Endometrium (tissue), 2 donors: ENCODE results near the gene CTIF.

ENCODE experiments used
- FAIRE-seq: peaks from 2 replicates; lab custom pipeline; 2012; peaks lifted over from hg19 to GRCh38; lab: Jason Lieb, UNC
- donor health status: control.
- donor health status: control.

CTIF gene

GRCh38 chr18:48777744-48778116, 238.9 kb downstream of the CTIF start:
- FAIRE-seq: no peak

GRCh38 chr18:48778344-48779011, 239.6 kb downstream of the CTIF start:
- FAIRE-seq: no peak

GRCh38 chr18:48779462-48779861, 240.6 kb downstream of the CTIF start:
- FAIRE-seq: no peak

GRCh38 chr18:48780201-48780912, 241.5 kb downstream of the CTIF start:
- FAIRE-seq: no peak

- FAIRE-seq: no peak
Observed at GRCh38 chr18:48780913-48781162, 242.0 kb downstream of the CTIF start.

- no peak for FAIRE-seq
Observed at GRCh38 chr18:48781163-48781987, 242.5 kb downstream of the CTIF start.

GRCh38 chr18:48781988-48782363, 243.1 kb downstream of the CTIF start:
- FAIRE-seq: no peak

- no peak for FAIRE-seq
Observed at GRCh38 chr18:48782381-48782861, 243.6 kb downstream of the CTIF start.

GRCh38 chr18:48783616-48784520, 245.0 kb downstream of the CTIF start:
- FAIRE-seq: no peak

- no peak for FAIRE-seq
Observed at GRCh38 chr18:48784656-48785055, 245.8 kb downstream of the CTIF start.

- FAIRE-seq: no peak
Observed at GRCh38 chr18:48785091-48785614, 246.3 kb downstream of the CTIF start.

- no peak for FAIRE-seq
Observed at GRCh38 chr18:48785736-48786454, 247.1 kb downstream of the CTIF start.

- no peak for FAIRE-seq
Observed at GRCh38 chr18:48786455-48787202, 247.8 kb downstream of the CTIF start.

GRCh38 chr18:48787203-48788151, 248.6 kb downstream of the CTIF start:
- FAIRE-seq: no peak

- no peak for FAIRE-seq
Observed at GRCh38 chr18:48788373-48788772, 249.5 kb downstream of the CTIF start.

GRCh38 chr18:48789259-48789812, 250.5 kb downstream of the CTIF start:
- FAIRE-seq: no peak

GRCh38 chr18:48790226-48790863, 251.5 kb downstream of the CTIF start:
- FAIRE-seq: no peak

GRCh38 chr18:48790869-48791635, 252.2 kb downstream of the CTIF start:
- no peak for FAIRE-seq
